HG03442 (cell line): Measurements from ENCODE around the gene MSTO1.
"Not testable (repeated sequence)": the region's sequence is repeated elsewhere in the genome, so short reads cannot be mapped to it uniquely, and the experiment has no call there.

Experiments
- ATAC-seq: cut with Tn5 transposase; IDR thresholded peaks from one replicate; pipeline ENCODE4 v1.9.1; 2021; ENCODE audit warnings: mild to moderate bottlenecking, moderate library complexity; ENCODE audit not compliant: unreplicated experiment

The MSTO1 gene

DNA sequence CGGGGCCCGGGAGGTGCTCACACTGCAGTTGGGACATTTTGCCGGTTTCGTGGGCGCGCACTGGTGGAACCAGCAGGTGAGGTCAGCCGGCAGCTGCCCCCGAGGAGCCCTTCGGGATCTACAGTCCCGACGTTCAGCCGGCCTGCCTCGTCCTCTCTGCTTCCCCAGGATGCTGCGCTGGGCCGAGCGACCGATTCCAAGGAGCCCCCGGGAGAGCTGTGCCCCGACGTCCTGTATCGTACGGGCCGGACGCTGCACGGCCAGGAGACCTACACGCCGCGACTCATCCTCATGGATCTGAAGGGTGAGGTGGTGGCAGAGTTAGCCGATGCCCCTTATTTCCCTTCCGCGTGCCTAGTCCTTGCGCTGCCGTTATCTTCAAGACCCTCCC, 234 bp downstream of the MSTO1 start:
- not testable (repeated sequence) for ATAC-seq

DNA sequence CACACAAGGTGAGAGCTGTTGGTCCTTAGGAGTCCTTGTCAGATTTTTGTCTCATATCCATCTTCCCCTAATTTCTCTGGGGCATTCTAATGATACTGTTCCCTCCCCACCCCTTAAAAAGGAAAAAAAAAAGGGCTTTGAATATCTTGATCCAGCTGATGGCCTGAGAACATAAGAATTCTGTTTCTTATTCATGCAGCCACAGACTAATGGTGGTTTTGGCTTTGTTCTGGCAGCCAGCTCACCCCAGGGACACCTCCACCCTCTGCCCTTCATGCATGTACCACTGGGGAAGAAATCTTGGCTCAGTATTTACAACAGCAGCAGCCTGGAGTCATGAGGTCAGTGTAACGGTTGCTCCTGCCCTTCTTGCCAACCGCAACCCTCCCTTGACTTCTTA, 3.2 kb downstream of the MSTO1 start:
- not testable (repeated sequence) for ATAC-seq

DNA sequence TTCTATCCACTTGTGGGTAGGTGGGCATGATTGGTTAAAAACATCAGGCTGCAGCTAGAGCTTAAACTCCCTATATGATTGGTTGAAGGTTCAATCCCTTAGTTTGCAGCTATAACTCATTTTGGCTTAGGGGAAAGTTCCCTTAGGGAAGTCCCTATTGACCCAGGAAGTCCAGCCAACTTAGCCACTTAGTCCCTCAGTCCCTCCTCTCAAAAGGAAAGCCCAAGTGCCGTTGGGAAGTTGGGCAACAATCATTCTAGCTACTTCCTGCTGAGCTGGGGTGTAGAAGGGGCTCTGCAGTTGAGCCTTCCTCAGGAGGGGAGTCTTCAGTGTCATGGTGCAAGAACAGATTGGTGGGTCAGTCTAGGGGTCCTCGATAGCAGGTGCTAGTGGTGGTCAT, 12.2 kb downstream of the MSTO1 start:
- no peak for ATAC-seq

GRCh38 chr1:155623357-155623756, 13.3 kb downstream of the MSTO1 start:
- ATAC-seq, result no peak

GRCh38 chr1:155626428-155626827, 16.4 kb downstream of the MSTO1 start:
- ATAC-seq, result not testable (repeated sequence)

DNA sequence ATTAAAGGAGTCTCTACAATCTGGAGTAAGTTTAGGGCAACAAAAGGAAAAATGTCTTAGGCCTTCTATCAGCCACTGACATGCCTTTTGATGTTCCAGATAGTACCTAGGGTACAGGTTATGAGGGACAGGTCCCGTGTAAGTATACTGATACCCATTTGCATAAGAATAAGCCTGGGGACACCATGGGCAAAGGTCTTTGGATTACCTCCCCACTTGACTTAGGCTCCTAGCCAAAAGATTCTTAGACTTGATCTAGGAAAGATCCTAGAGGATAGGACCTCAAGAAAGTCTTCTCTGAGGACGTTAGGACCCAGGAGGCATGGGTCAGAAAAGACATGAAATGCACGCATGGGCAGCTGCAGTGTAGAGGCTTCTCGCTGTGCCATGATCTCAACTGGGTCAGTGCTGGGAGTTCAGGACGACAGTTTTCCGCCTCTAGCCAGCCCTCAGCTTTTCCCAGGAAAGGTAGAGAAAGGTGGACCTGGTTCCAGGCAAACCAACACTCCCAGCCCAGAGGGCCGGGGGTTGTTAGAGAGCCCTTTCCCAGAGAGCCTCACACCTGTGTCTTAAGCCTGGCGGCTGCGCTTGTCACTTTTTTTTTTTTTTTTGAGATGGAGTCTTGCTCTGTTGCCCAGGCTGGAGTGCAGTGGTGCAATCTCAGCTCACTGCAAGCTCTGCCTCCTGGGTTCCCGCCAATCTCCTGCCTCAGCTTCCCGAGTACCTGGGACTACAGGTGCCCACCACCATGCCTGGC, 26.6 kb downstream of the MSTO1 start:
- ATAC-seq, result no peak

- no peak for ATAC-seq
Observed at GRCh38 chr1:155640367-155640766, 30.3 kb downstream of the MSTO1 start.

DNA sequence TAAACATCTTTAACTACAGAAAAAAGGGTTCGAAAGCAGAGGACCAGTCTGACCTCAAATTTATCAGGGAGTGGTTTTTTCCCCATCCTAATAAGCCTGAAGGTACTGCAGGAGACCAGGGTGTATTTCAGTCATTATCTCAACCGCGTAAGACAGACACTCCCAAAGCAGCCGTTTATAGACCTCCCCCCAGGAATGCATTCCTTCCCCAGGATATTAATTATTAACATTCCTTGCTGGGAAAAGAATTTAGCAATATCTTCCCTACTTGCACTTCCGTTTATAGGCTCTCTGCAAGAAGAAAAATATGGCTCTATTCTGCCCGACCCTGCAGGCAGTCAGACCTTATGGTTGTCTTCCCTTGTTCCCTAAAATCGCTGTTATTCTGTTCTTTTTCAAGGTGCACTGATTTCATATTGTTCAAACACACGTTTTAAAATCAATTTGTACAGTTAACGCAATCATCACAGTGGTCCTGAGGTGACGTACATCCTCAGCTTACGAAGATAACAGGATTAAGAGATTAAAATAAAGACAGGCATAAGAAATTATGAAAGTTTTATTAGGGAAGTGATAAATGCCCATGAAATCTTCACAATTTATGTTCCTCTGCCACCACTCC, 32.7 kb downstream of the MSTO1 start:
- not testable (repeated sequence) for ATAC-seq

GRCh38 chr1:155643230-155643629, 33.2 kb downstream of the MSTO1 start:
- ATAC-seq, result no peak

DNA sequence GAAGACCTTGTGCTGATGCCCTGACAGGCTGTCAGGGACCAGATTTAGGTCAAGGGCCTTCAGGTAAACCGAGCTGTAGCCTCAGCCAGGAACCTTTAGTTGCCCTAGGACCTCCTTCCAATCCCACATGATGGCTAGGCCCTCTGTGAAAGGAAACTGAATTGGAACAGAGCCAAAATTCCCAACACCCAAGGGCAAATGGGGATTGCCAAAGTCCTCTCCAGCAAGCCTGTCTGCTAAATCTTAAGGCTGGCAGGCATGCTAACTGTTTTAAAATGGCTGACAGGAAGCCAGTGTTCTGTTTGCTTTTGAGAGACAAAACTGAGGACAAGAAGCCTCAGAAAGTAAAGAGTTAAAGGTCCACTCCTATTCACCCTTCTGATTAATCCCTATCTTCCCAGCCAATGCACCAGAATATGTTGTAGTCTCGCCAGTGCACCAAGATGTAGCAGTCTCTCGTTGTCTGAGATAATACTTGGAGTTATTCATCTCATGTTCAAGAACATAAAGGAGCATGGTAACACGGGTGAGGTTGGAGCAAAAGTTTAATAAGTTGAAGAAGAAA, 35.1 kb downstream of the MSTO1 start:
- no peak for ATAC-seq

DNA sequence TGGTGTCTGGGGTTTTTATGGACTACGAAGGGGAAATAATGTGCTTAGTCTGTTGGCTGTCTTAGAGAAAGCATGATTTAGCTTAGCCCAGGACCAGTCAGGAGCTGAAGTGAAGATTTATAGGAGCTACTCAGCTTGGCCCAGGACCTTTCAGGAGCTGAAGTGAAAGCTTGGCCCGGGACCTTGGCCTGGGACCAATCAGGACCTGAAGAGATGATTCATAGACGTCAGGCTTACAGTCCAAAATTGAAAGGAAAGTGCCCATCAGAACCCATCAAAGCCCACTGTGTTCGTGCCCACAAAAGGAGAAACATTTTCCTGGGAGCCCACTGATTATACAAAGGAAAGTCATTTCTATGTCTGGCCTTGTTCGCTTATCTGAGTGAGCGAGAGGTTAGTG, 35.6 kb downstream of the MSTO1 start:
- ATAC-seq, result no peak

DNA sequence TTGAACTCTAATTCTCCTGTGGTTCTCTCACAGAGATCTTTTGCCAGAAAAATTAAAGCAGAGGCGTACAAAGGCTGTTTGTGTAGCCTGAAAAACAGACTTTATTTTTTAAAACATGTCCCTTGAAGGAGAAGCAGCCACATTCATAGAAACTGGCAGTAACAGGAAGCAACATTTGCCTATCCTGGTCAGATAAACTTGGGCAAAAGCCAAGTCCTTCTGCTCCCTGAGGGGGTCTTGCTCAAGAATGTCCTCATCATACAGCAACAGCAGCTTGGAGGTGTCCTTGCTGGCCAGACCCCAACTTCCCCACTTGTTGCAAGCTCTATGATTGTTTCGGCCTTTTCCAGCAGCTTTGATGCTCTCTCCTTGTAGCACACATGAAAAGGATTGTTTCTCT, 36.3 kb downstream of the MSTO1 start:
- no peak for ATAC-seq

DNA sequence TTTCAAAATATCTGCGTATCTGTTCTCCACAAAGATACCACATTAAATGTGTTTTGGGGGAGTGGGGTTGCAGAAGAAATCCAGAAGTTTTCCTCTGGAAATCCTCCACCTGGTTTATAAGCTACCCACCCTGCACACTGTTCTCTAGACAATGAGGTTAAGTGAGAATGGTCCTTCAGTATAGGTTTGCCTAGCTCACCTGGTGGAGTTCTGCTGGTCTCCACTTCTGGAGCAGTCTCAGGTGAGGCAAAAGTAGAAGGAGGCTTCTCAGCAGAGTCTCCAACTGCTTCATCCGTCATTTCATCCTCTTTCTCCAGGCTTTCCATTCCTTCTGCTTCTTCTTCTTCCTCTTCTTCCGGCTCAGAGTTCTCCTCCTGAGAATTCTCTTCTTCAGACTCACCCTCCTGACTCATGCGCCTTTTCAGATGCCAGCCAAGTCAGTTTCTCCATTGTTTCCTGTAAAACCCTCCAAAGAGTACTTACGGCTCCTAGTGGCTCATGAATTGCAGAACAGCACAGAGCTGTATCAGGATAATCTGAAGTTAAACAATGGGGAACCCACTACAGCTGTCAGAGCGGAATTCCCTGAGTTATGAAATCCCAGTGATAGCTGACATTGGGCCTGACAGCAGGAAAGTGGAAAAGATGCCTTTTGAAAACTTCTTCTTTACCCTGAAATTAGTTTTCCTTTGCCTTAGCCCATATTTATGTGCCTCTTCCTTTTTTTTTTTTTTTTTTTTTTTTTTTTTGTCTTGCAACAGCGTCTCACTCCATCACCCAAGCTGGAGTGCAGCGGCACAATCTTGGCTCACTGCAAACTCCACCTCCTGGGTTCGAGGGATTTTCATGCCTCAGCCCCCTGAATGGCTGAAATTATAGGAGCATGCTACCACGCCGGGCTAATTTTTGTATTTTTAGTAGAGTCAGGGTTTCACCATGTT, 38.5 kb downstream of the MSTO1 start:
- no peak for ATAC-seq

GRCh38 chr1:155649676-155650075, 39.7 kb downstream of the MSTO1 start:
- no peak for ATAC-seq

GRCh38 chr1:155650231-155650757, 40.3 kb downstream of the MSTO1 start:
- no peak for ATAC-seq

DNA sequence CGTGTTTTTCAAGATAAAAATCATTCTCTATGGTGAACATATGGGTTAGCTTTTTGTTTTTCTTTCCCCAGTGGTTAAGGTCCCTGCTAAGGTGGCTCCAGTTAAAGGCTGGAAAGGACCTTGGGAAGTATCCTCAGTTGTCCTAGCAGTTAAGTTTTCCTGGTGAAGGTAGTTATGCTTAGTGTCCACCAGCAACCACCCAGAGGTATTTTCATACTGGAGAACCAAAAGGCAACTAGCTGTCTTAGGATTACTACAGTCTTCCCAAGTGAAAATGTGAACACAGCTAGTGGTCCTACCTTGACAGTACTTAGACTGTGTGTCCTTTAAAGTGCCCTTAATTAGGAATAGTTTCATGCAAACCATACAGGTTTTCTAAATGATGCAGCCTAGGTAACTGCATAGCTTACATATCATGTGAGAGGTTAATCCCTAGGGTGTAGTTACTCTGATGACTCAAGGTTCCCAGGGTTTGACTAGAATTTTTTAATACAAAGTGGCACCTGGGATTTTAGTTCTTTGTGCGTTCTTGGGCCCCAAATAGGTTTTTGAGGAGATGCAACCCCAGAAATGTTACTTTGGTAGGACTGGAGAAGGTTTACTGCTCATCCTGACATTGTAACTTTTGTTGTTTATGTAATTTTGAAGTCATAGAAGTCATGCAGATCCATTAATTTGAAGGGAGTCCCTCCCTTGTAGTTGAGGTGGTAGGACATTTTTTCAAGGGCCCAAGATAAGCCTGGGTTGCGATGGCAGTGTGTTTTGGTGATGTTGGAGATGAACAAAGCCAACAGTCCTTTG, 42.0 kb downstream of the MSTO1 start:
- no peak for ATAC-seq

DNA sequence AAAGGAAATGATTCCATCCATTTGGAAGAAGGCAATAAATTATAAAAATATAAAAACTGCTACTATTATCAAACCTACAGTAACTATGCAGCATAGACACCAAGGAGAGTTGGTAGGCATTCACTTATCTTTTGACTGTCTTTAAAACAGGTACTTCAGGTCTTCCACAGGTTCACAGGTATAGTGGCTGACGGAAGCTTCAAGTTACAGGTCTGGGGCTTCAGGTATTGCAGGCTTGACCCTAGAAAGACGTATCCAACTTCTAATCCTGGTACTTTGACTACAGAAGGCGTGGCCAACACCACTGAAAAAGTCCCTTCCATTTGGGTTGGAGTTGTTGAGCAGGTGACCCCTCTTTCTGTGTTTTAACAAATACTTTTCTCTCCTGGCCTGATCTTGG, 42.9 kb downstream of the MSTO1 start:
- ATAC-seq, result no peak

GRCh38 chr1:155657463-155657862, 47.4 kb downstream of the MSTO1 start:
- no peak for ATAC-seq

DNA sequence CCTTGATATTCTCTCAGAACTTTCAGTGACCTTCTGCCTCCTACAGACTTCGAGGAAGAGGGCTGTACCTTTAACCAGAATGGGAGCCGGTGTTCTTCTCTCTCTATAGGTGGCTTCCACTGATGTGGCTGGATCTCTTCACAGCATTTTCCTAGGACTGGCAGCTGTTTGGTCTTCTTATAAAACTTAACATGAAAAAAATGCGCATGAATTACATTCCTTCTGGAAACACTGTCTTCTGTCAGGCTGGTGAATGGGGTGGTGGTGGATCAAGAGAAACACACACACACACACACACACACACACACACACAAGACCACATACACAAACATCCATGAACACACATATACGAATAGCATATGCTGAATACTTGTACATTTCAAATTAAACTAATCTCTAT, 51.2 kb downstream of the MSTO1 start:
- ATAC-seq, result not testable (repeated sequence)
